Endothelial cell of umbilical vein (primary cell): Measurements from ENCODE around the gene GAK. TPM values are rescaled to one million over a fixed set of nuclear protein-coding genes. Genes with fewer than 3 reads are reported as not detected.

Source experiments
- BruUV-seq: library from RNA; stranded (reverse); fragments of 400-500 nt; replicated peaks from 2 replicates; lab custom pipeline; 2021; lab: Mats Ljungman, UMichigan
- CTCF ChIA-PET: fragments of 300-600, 350-600 bp; sonication (Branson Sonifier 250); formaldehyde crosslinking; loops from one replicate; lab custom pipeline; 2021; ENCODE audit warnings: antibody characterized with exemption, inconsistent platforms; lab: Charles Lee
- POLR2A ChIA-PET: fragments of 300-600, 350-600 bp; sonication (Branson Sonifier 250); formaldehyde crosslinking; loops from one replicate; lab custom pipeline; 2021; ENCODE audit warnings: antibody characterized with exemption, inconsistent platforms; lab: Charles Lee
- DNase-seq: peaks from one replicate; pipeline ENCODE4 v3.0.0-alpha.2; 2011; ENCODE audit warnings: low read depth, low spot score
- FAIRE-seq: peaks from 2 replicates; lab custom pipeline; 2011; peaks lifted over from hg19 to GRCh38; lab: Jason Lieb, UNC
- H2AFZ ChIP-seq: 2 replicates; pipeline ENCODE4 v1.6.0; 2012; ENCODE audit warnings: low read depth, low read length, control low read depth, inconsistent platforms
- H3K27ac ChIP-seq: 2 replicates; pipeline ENCODE4 v1.5.1; 2011; ENCODE audit warnings: low read depth, mild to moderate bottlenecking, control low read depth, low read length, moderate library complexity; ENCODE audit not compliant: insufficient read depth
- H3K27me3 ChIP-seq, 2 experiments: 2 replicates each; pipeline versions ENCODE4 v1.6.0 to v1.6.1; 2011; ENCODE audit warnings: low read length in 2 of 2, mixed read lengths in 1 of 2; ENCODE audit not compliant: control insufficient read depth in 2 of 2, insufficient read depth in 2 of 2
- H3K36me3 ChIP-seq, 2 experiments: 2 replicates in 1 of 2; 3 replicates in 1 of 2; pipeline ENCODE4 v1.5.1; 2011; ENCODE audit warnings: low read length in 2 of 2, mild to moderate bottlenecking in 1 of 2, moderate library complexity in 1 of 2; ENCODE audit not compliant: control insufficient read depth in 2 of 2, insufficient read depth in 2 of 2; ENCODE audit errors: extremely low read depth in 1 of 2
- H3K4me1 ChIP-seq: 3 replicates; pipeline ENCODE4 v1.5.1; 2011; ENCODE audit warnings: mild to moderate bottlenecking, low read length; ENCODE audit not compliant: control insufficient read depth, insufficient read depth; ENCODE audit errors: extremely low read depth
- H3K4me2 ChIP-seq: 2 replicates; pipeline ENCODE4 v1.6.1; 2011; ENCODE audit warnings: low read length, control low read depth, mixed read lengths; ENCODE audit not compliant: insufficient read depth
- H3K4me3 ChIP-seq, 3 experiments: fragments of 200-600 bp in 1 of 3; sonication (generic), shearing (Covaris generic) in 1 of 3; replicated peaks in 1 of 3; 2 replicates each; pipeline ENCODE4 v1.5.1; 2011 to 2016; ENCODE audit warnings: control low read depth in 3 of 3, low read length in 3 of 3, mild to moderate bottlenecking in 2 of 3, inconsistent platforms in 1 of 3, low read depth in 1 of 3, moderate library complexity in 1 of 3; ENCODE audit not compliant: insufficient read depth in 1 of 3
- H3K79me2 ChIP-seq: 2 replicates; pipeline ENCODE4 v1.6.0; 2012; ENCODE audit warnings: low read length, inconsistent platforms; ENCODE audit not compliant: control insufficient read depth, insufficient read depth
- H3K9ac ChIP-seq: replicated peaks from 2 replicates; pipeline ENCODE3; 2011; ENCODE audit warnings: low read length, control low read depth; ENCODE audit not compliant: insufficient read depth; ENCODE audit errors: extremely low read depth
- H3K9me1 ChIP-seq: replicated peaks from 3 replicates; pipeline ENCODE4 v1.6.0; 2011; ENCODE audit warnings: mild to moderate bottlenecking, low read length; ENCODE audit not compliant: control insufficient read depth, insufficient read depth; ENCODE audit errors: extremely low read depth
- H3K9me3 ChIP-seq: replicated peaks from 2 replicates; pipeline ENCODE4 v1.5.1; 2012; ENCODE audit warnings: low read length, inconsistent platforms; ENCODE audit not compliant: control insufficient read depth, insufficient read depth
- H4K20me1 ChIP-seq: replicated peaks from 2 replicates; pipeline ENCODE3; 2011; ENCODE audit warnings: mild to moderate bottlenecking, low read length; ENCODE audit not compliant: control insufficient read depth, insufficient read depth; ENCODE audit errors: extremely low read depth
- EZH2 ChIP-seq: IDR thresholded peaks from 2 replicates; pipeline ENCODE4 v1.6.1; 2012; ENCODE audit warnings: borderline replicate concordance, low read depth, mild to moderate bottlenecking, moderate library complexity, low read length, inconsistent platforms; ENCODE audit not compliant: severe bottlenecking
- FOS ChIP-seq: IDR thresholded peaks from 2 replicates; pipeline ENCODE4 v1.6.1; 2011; ENCODE audit warnings: mild to moderate bottlenecking, low read length, moderate library complexity, borderline replicate concordance; ENCODE audit not compliant: insufficient read depth
- GATA2 ChIP-seq: IDR thresholded peaks from 2 replicates; pipeline ENCODE4 v1.7.0; 2011; ENCODE audit warnings: low read depth, mild to moderate bottlenecking, moderate library complexity, mixed read lengths, low read length; ENCODE audit not compliant: insufficient read length, insufficient read depth
- JUN ChIP-seq: IDR thresholded peaks from 2 replicates; pipeline ENCODE4 v1.6.1; 2011; ENCODE audit warnings: borderline replicate concordance, low read depth; ENCODE audit not compliant: insufficient read length, insufficient read depth
- MYC ChIP-seq: IDR thresholded peaks from one replicate; pipeline ENCODE4 v1.6.1; 2011; ENCODE audit warnings: mild to moderate bottlenecking, low read depth, low read length
- POLR2A ChIP-seq: IDR thresholded peaks from 2 replicates; pipeline ENCODE4 v1.6.1; 2012; ENCODE audit warnings: low read depth, mild to moderate bottlenecking, control low read depth, low read length
- POLR2AphosphoS5 ChIP-seq: IDR thresholded peaks from 2 replicates; pipeline ENCODE4 v1.6.1; 2012; ENCODE audit warnings: low read depth, mild to moderate bottlenecking, control low read depth, low read length, moderate library complexity; ENCODE audit not compliant: insufficient read depth
- dilution Hi-C: fragments of 300-500 bp; cut with MboI; formaldehyde crosslinking; loops from one replicate; pipeline ENCODE4 v1.15.0; 2019; ENCODE audit warnings: low sequenced_read_pairs; ENCODE audit not compliant: extremely low pct_ligation_motif_present
- intact Hi-C: fragments of 100-400 bp; cut with micrococcal nuclease; formaldehyde crosslinking; loops from one replicate; pipeline ENCODE4 v1.10.0; 2022
- polyA plus RNA-seq, 4 experiments: library from polyadenylated mRNA; depleted of rRNA in 3 of 4; stranded (reverse) in 3 of 4; unstranded in 1 of 4; fragments of >200 nt; gene quantifications; 2 replicates each; pipeline versions ENCODE4 v1.2.1 to v1.2.3, GENCODE V29; 2011 to 2012; ENCODE audit warnings: missing spikeins in 1 of 4
- total RNA-seq: library from RNA; stranded (reverse); gene quantifications from 2 replicates; pipeline ENCODE4 v1.2.3, GENCODE V29; 2021
- TF ChIP-seq, protein P1 (sequence below), 2 donors: IDR thresholded peaks; 1 replicate in 1 of 2; 2 replicates in 1 of 2; pipeline ENCODE4 v1.5.1; 2011; ENCODE audit warnings: low read length in 2 of 2, mild to moderate bottlenecking in 2 of 2, moderate library complexity in 2 of 2, control low read depth in 1 of 2, inconsistent platforms in 1 of 2, low read depth in 1 of 2; ENCODE audit not compliant: insufficient read depth in 1 of 2; ENCODE audit errors: extremely low read depth in 1 of 2

The GAK gene
- total and polyA plus RNA-seq, 2 donors (not counting 3 experiments of a cell fraction or from before 2014, with no cell fraction given): 49.6 to 109 TPM

DNA sequence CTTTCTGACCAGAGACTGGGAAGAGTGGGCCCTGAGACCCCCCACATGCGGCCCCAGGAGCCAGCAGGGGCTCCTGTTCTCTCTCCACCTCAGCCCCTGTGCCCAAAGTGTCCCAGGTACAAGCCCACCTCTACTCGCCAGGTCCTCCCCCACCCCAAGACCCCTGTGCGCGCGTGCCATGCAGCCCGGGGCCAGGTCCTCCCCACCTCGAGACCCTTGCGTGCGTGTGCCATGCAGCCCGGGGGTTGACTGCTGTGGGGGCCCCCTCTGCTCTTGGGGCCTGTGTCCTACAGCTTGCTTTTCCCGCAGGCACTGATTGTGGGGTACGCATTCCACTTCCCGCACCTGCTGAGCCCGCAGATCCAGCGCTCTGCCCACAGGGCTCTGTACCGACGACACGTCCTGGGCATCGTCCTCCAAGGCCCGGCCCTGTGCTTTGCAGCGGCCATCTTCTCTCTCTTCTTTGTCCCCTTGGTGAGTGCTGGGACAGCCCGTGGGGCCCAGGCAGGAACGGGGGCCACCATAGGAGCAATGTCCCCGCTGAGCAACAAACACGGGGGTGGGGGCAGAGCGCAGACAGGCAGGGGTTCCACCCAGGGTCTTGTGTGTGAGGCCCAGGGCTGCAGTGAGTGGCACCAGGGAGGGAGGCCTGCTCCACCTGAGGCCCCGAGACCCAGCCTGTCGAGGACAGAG is 20.9 kb upstream of the GAK start:
- H3K9ac ChIP-seq: no peak overlapping the region
- intact Hi-C loops (no loop called here), dilution Hi-C loops (no loop called here)
- no peaks in the 10 kb centered on the region for H3K79me2 ChIP-seq
- no peaks in the 10 kb centered on the region for H3K9me1 ChIP-seq
- H3K9me3 ChIP-seq: no peaks in the 10 kb centered on the region
- TF ChIP-seq MYC (no peak), POLR2A (no peak), JUN (no peak)
- POLR2A ChIA-PET: no interaction called here
- BruUV-seq: no TSS peak
- H3K27ac ChIP-seq: no peak overlapping the region
- no peaks in the 10 kb centered on the region for H3K4me1 ChIP-seq
- H3K36me3 ChIP-seq: peaks cover 0 to 2% of the 10 kb centered on the region in 2 experiments
- H2AFZ ChIP-seq: no peak overlapping the region
- no peak overlapping the region for H3K4me2 ChIP-seq
- DNase-seq (no peak), FAIRE-seq (no peak)
- H3K4me3 ChIP-seq: no peak overlapping the region
- CTCF ChIA-PET: no interaction called here
- no peaks in the 10 kb centered on the region for H4K20me1 ChIP-seq
- H3K27me3 ChIP-seq: no peaks in the 10 kb centered on the region

DNA sequence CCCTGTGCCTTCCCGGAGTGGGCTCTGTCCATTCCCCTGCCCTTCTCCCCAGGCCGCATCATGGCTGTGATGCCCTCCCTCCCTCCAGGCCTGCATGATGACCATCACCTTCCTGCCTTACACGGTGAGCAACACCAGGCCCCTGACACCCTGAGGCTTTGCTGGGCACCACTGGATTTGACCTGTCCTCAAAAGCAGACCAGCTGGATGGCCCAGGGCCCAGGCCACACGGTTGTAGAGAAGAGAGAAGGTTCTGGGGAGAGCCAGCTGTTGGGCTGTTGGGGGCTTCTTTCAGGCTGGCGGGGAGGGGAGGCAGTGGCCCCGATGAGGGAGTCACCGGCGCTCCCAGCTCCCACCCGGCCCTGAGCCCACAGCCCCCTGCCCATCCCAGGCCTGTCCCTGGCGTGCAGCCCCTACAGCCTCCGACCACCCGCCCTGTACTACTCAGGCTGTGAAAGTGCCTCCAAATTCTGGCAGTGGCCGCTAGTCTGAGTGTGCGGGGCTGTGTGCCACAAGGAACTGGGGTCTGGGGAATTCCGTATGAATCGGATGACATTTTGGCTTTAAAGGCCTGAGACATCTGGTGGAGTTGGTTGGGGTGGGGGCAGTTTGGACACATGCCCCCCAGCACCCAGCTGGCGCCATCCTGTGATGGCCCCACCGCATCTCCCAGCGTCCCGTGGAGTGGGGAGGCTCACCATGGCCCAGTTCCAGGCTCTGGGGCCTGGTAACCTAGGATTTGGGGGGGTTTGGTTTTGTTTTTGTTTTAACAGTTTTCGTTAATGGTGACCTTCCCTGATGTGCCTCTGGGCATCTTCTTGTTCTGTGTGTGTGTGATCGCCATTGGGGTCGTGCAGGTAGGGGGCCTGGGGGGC is 19.7 kb upstream of the GAK start:
- dilution Hi-C loops (no loop called here), intact Hi-C loops (no loop called here)
- BruUV-seq: no TSS peak
- no peak overlapping the region for H3K9ac ChIP-seq
- no peaks in the 10 kb centered on the region for H3K36me3 ChIP-seq
- ChIA-PET CTCF (no interaction called here), POLR2A (no interaction called here)
- no peak overlapping the region for H3K4me2 ChIP-seq
- no peaks in the 10 kb centered on the region for H4K20me1 ChIP-seq
- TF ChIP-seq GATA2 (no peak), POLR2A (no peak), FOS (no peak), EZH2 (no peak), POLR2AphosphoS5 (no peak), JUN (no peak)
- TF ChIP-seq, protein P1, sequence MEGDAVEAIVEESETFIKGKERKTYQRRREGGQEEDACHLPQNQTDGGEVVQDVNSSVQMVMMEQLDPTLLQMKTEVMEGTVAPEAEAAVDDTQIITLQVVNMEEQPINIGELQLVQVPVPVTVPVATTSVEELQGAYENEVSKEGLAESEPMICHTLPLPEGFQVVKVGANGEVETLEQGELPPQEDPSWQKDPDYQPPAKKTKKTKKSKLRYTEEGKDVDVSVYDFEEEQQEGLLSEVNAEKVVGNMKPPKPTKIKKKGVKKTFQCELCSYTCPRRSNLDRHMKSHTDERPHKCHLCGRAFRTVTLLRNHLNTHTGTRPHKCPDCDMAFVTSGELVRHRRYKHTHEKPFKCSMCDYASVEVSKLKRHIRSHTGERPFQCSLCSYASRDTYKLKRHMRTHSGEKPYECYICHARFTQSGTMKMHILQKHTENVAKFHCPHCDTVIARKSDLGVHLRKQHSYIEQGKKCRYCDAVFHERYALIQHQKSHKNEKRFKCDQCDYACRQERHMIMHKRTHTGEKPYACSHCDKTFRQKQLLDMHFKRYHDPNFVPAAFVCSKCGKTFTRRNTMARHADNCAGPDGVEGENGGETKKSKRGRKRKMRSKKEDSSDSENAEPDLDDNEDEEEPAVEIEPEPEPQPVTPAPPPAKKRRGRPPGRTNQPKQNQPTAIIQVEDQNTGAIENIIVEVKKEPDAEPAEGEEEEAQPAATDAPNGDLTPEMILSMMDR (IDR thresholded peaks at IDR 0.05; ENCODE audit: extremely low read depth in 1 of 2, insufficient read depth in 1 of 2, low read depth in 1 of 2, low read length in 2 of 2): no peak
- no peak for DNase-seq
- H3K79me2 ChIP-seq: no peaks in the 10 kb centered on the region
- no peak overlapping the region for H3K4me3 ChIP-seq
- no peaks in the 10 kb centered on the region for H3K9me1 ChIP-seq
- no peaks in the 10 kb centered on the region for H3K27me3 ChIP-seq
- no peak overlapping the region for H2AFZ ChIP-seq
- no peaks in the 10 kb centered on the region for H3K9me3 ChIP-seq
- no peaks in the 10 kb centered on the region for H3K4me1 ChIP-seq
- FAIRE-seq: no peak
- no peak overlapping the region for H3K27ac ChIP-seq
